HCT116 (cell line): ENCODE measurements around the gene GALNT15.

ENCODE experiments used
- CEBPB ChIP-seq: IDR thresholded peaks from 2 replicates; pipeline ENCODE4 v1.6.1; 2012; ENCODE audit warnings: low read depth
- CTCF ChIP-seq, 3 experiments: fragments of 200-600 bp in 1 of 3; sonication (generic) in 1 of 3; IDR thresholded peaks in 2 of 3; conservative IDR thresholded peaks in 1 of 3; 2 replicates each; pipeline ENCODE4 v1.5.1; 2012 to 2017; ENCODE audit warnings: low read depth in 2 of 3, low read length in 2 of 3, antibody characterized with exemption in 1 of 3, borderline replicate concordance in 1 of 3, control low read depth in 1 of 3, mild to moderate bottlenecking in 1 of 3, mixed read lengths in 1 of 3, mixed run types in 1 of 3, moderate library complexity in 1 of 3; ENCODE audit not compliant: insufficient read depth in 1 of 3
- EZH2 ChIP-seq: fragments of 200-600 bp; sonication (generic); IDR thresholded peaks from 2 replicates; pipeline ENCODE4 v1.6.1; 2017; ENCODE audit warnings: antibody characterized with exemption, mixed run types
- EZH2phosphoT487 ChIP-seq: fragments of 200-600 bp; IDR thresholded peaks from 2 replicates; pipeline ENCODE4 v1.6.1; 2018; ENCODE audit warnings: antibody characterized with exemption, borderline replicate concordance
- POLR2A ChIP-seq: IDR thresholded peaks from 2 replicates; pipeline ENCODE4 v1.7.0; 2011; ENCODE audit warnings: borderline replicate concordance; ENCODE audit not compliant: insufficient read depth, insufficient read length; ENCODE audit errors: extremely low read depth
- ZFX ChIP-seq: fragments of 450-650 bp; IDR thresholded peaks from 2 replicates; pipeline ENCODE4 v1.6.1; 2017
- ZNF274 ChIP-seq: fragments of 200-500 bp; sonication (Bioruptor generic); IDR thresholded peaks from 2 replicates; pipeline ENCODE4 v1.6.1; 2014; ENCODE audit warnings: mild to moderate bottlenecking, low read depth, low read length, inconsistent platforms
- TF ChIP-seq, protein P1 (sequence below): IDR thresholded peaks from 2 replicates; pipeline ENCODE4 v1.6.1; 2012

- no peak for TF ChIP-seq POLR2A
- no peak for TF ChIP-seq EZH2
- no peak for TF ChIP-seq CTCF (IDR thresholded peaks at IDR 0.05 in 2 of 3, conservative IDR thresholded peaks at IDR 0.05 in 1 of 3; ENCODE audit: borderline replicate concordance in 1 of 3, insufficient read depth in 1 of 3, low read depth in 2 of 3, low read length in 2 of 3)
- no peak for TF ChIP-seq EZH2phosphoT487
- TF ChIP-seq ZFX: no peak
- TF ChIP-seq ZNF274: no peak
- no peak for TF ChIP-seq CEBPB
- TF ChIP-seq, protein P1, sequence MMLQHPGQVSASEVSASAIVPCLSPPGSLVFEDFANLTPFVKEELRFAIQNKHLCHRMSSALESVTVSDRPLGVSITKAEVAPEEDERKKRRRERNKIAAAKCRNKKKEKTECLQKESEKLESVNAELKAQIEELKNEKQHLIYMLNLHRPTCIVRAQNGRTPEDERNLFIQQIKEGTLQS: no peak
These were observed 40.1 kb upstream of the GALNT15 start for GRCh38 chr3:16134173-16134928.
